BLaER1 treated with 17β-estradiol and CSF1 and Interleukin-3, amounts not matched to agents 10 nM and 100 nM (cell line): ENCODE measurements around the gene SPN.
A peak's percentile ranks its signal among the peaks of the same experiment; 100 is the strongest.
"Not testable (repeated sequence)": the region's sequence is repeated elsewhere in the genome, so short reads cannot be mapped to it uniquely, and the experiment has no call there.

Source experiments
- H3K27ac ChIP-seq, 11 experiments: shearing (Covaris generic); formaldehyde crosslinking; 2 replicates each; pipeline ENCODE4 v1.8.1; 2022
- H3K27me3 ChIP-seq, 11 experiments: shearing (Covaris generic); formaldehyde crosslinking; 2 replicates each; pipeline ENCODE4 v1.8.1; 2022
- H3K36me3 ChIP-seq, 11 experiments: shearing (Covaris generic); formaldehyde crosslinking; 2 replicates each; pipeline ENCODE4 v1.8.1; 2022
- H3K4me1 ChIP-seq, 10 experiments: shearing (Covaris generic); formaldehyde crosslinking; 2 replicates each; pipeline ENCODE4 v1.8.1; 2022
- H3K4me2 ChIP-seq, 11 experiments: shearing (Covaris generic); formaldehyde crosslinking; 2 replicates each; pipeline ENCODE4 v1.8.1; 2022
- H3K4me3 ChIP-seq, 10 experiments: shearing (Covaris generic); formaldehyde crosslinking; 2 replicates each; pipeline ENCODE4 v1.8.1; 2022
- H3K9ac ChIP-seq, 11 experiments: shearing (Covaris generic); formaldehyde crosslinking; 2 replicates each; pipeline ENCODE4 v1.8.1; 2022
- H3K9me3 ChIP-seq, 11 experiments: shearing (Covaris generic); formaldehyde crosslinking; replicated peaks in 1 of 11; 2 replicates each; pipeline ENCODE4 v1.8.1; 2022
- H4K20me1 ChIP-seq, 11 experiments: shearing (Covaris generic); formaldehyde crosslinking; 2 replicates each; pipeline ENCODE4 v1.8.1; 2022
- Cebpa-rat ChIP-seq, 11 experiments: shearing (Covaris generic); IDR thresholded peaks; 2 replicates each; pipeline ENCODE4 v1.8.1; 2022

Gene SPN

GRCh38 chr16:29627661-29628075 lies 35.4 kb upstream of the SPN start:
- not testable (repeated sequence) for H3K4me3 ChIP-seq, H3K9me3 ChIP-seq, H3K27me3 ChIP-seq, H4K20me1 ChIP-seq, H3K36me3 ChIP-seq
- peaks cover 31 to 49% (median 41%) of the 10 kb centered on the region in 10 experiments for H3K4me1 ChIP-seq
- H3K27ac ChIP-seq, result peak overlapping the region in 7 of 11 experiments; percentile 23 to 66 (median 53); a peak in 10 of 22 replicates
- TF ChIP-seq Cebpa-rat (IDR thresholded peaks at IDR 0.05), result peak in 7 of 11 experiments; percentile 14 to 55 (median 40); a peak in 3 of 22 replicates
- H3K9ac ChIP-seq, result peak overlapping the region in 4 of 11 experiments; percentile 7 to 42 (median 38); a peak in 4 of 22 replicates
- H3K4me2 ChIP-seq, result peak overlapping the region; percentile 71 to 100 (median 95)

- H3K36me3 ChIP-seq, H3K9ac ChIP-seq, H4K20me1 ChIP-seq, H3K4me3 ChIP-seq, H3K9me3 ChIP-seq, H3K27me3 ChIP-seq, H3K27ac ChIP-seq: not testable (repeated sequence)
- Histone ChIP-seq H3K4me2 (peak overlapping the region in 10 of 11 experiments; percentile 71 to 100 (median 95); a peak in 19 of 22 replicates), H3K4me1 (peaks cover 31 to 49% (median 41%) of the 10 kb centered on the region in 10 experiments)
These were observed 34.3 kb upstream of the SPN start for GRCh38 chr16:29628707-29629106.

- not testable (repeated sequence) for H3K27me3 ChIP-seq, H3K4me3 ChIP-seq, H3K36me3 ChIP-seq, H4K20me1 ChIP-seq, H3K9me3 ChIP-seq, H3K27ac ChIP-seq
- Histone ChIP-seq H3K4me2 (peak overlapping the region; percentile 29 to 98 (median 73); a peak in 19 of 22 replicates), H3K9ac (peak overlapping the region in 1 of 11 experiments; percentile 48; a peak in 2 of 22 replicates), H3K4me1 (peaks cover 31 to 49% (median 42%) of the 10 kb centered on the region in 10 experiments)
These were observed 33.7 kb upstream of the SPN start for GRCh38 chr16:29629318-29629717.

GRCh38 chr16:29631658-29632057 lies 31.4 kb upstream of the SPN start:
- H4K20me1 ChIP-seq, H3K27ac ChIP-seq, H3K4me2 ChIP-seq, H3K9ac ChIP-seq, H3K27me3 ChIP-seq, H3K4me3 ChIP-seq, H3K9me3 ChIP-seq, H3K36me3 ChIP-seq: not testable (repeated sequence)
- H3K4me1 ChIP-seq, result peaks cover 24 to 44% (median 37%) of the 10 kb centered on the region in 10 experiments

- H3K27ac ChIP-seq, result peak overlapping the region in 3 of 11 experiments; percentile 25 to 38 (median 37); a peak in 2 of 22 replicates
- not testable (repeated sequence) for H3K27me3 ChIP-seq, H3K4me3 ChIP-seq, H3K36me3 ChIP-seq, H4K20me1 ChIP-seq, H3K9me3 ChIP-seq, H3K9ac ChIP-seq
- H3K4me2 ChIP-seq, result peak overlapping the region; percentile 24 to 65 (median 51); a peak in 17 of 22 replicates
- peaks cover 4 to 25% (median 18%) of the 10 kb centered on the region in 10 experiments for H3K4me1 ChIP-seq
These were observed 27.1 kb upstream of the SPN start for GRCh38 chr16:29635902-29636301.

GRCh38 chr16:29636368-29636767 lies 26.7 kb upstream of the SPN start:
- not testable (repeated sequence) for H3K9me3 ChIP-seq

GRCh38 chr16:29638751-29639150 lies 24.3 kb upstream of the SPN start:
- H3K4me3 ChIP-seq, H3K27ac ChIP-seq, H3K36me3 ChIP-seq, H3K9me3 ChIP-seq, H3K4me2 ChIP-seq, H4K20me1 ChIP-seq, H3K27me3 ChIP-seq, H3K9ac ChIP-seq: not testable (repeated sequence)
- peaks cover 30 to 51% (median 37%) of the 10 kb centered on the region in 10 experiments for H3K4me1 ChIP-seq

More at GRCh38 chr16:29636368-29636767, 26.7 kb upstream of the SPN start:
- H3K4me3 ChIP-seq, H3K9ac ChIP-seq, H4K20me1 ChIP-seq, H3K36me3 ChIP-seq, H3K27me3 ChIP-seq: not testable (repeated sequence)
- Histone ChIP-seq H3K4me2 (peak overlapping the region in 5 of 11 experiments; percentile 36 to 60 (median 47); a peak in 3 of 22 replicates), H3K4me1 (peaks cover 8 to 30% (median 23%) of the 10 kb centered on the region in 10 experiments), H3K27ac (0 out of 22 replicates have a peak overlapping the region, but pooled peaks of 1 of the 11 experiments have one; percentile 25)

- H3K27ac ChIP-seq, result peak overlapping the region in 10 of 11 experiments; percentile 21 to 61 (median 46); a peak in 18 of 22 replicates
- peak overlapping the region; percentile 11 to 70 (median 48); a peak in 13 of 22 replicates for H3K9ac ChIP-seq
- no peaks in the 10 kb centered on the region for H3K27me3 ChIP-seq
- no peaks in the 10 kb centered on the region for H3K36me3 ChIP-seq
- no peak for TF ChIP-seq Cebpa-rat (IDR thresholded peaks at IDR 0.05)
- no peaks in the 10 kb centered on the region for H4K20me1 ChIP-seq
- peaks cover 42 to 58% (median 54%) of the 10 kb centered on the region in 10 experiments for H3K4me1 ChIP-seq
- no peaks in the 10 kb centered on the region for H3K9me3 ChIP-seq
- no peak overlapping the region; a peak in 1 of 20 replicates for H3K4me3 ChIP-seq
- H3K4me2 ChIP-seq, result peak overlapping the region; percentile 58 to 81 (median 72)
These were observed 21.5 kb upstream of the SPN start for GRCh38 chr16:29641561-29641960.

- no peak overlapping the region for H3K4me3 ChIP-seq
- no peak for TF ChIP-seq Cebpa-rat (IDR thresholded peaks at IDR 0.05)
- no peaks in the 10 kb centered on the region for H3K27me3 ChIP-seq
- no peaks in the 10 kb centered on the region for H3K36me3 ChIP-seq
- H3K27ac ChIP-seq, result peak overlapping the region in 5 of 11 experiments; percentile 13 to 90 (median 77); a peak in 7 of 22 replicates
- H4K20me1 ChIP-seq, result no peaks in the 10 kb centered on the region
- peaks cover 42 to 69% (median 54%) of the 10 kb centered on the region in 10 experiments for H3K4me1 ChIP-seq
- no peaks in the 10 kb centered on the region for H3K9me3 ChIP-seq
- H3K4me2 ChIP-seq, result peak overlapping the region in 5 of 11 experiments; percentile 1 to 93 (median 58); a peak in 8 of 22 replicates
- H3K9ac ChIP-seq, result peak overlapping the region in 1 of 11 experiments; percentile 73; a peak in 1 of 22 replicates
These were observed 19.5 kb upstream of the SPN start for GRCh38 chr16:29643596-29643995.

- peak overlapping the region in 8 of 11 experiments; percentile 17 to 93 (median 50); a peak in 13 of 22 replicates for H3K4me2 ChIP-seq
- no peak overlapping the region for H3K4me3 ChIP-seq
- no peaks in the 10 kb centered on the region for H4K20me1 ChIP-seq
- H3K9ac ChIP-seq, result peak overlapping the region in 3 of 11 experiments; percentile 51 to 73 (median 60); a peak in 5 of 22 replicates
- no peak for TF ChIP-seq Cebpa-rat (IDR thresholded peaks at IDR 0.05)
- no peaks in the 10 kb centered on the region for H3K27me3 ChIP-seq
- peaks cover 44 to 77% (median 57%) of the 10 kb centered on the region in 10 experiments for H3K4me1 ChIP-seq
- peak overlapping the region in 6 of 11 experiments; percentile 2 to 90 (median 64); a peak in 10 of 22 replicates for H3K27ac ChIP-seq
- H3K36me3 ChIP-seq, result no peaks in the 10 kb centered on the region
- H3K9me3 ChIP-seq, result no peaks in the 10 kb centered on the region
These were observed 18.6 kb upstream of the SPN start for GRCh38 chr16:29644338-29644857.
